ENCODE measurements around the gene ALDH1A1. TPM values are rescaled to one million over a fixed set of nuclear protein-coding genes. Genes with fewer than 3 reads are reported as not detected.
A peak's percentile ranks its signal among the peaks of the same experiment; 100 is the strongest.

The ALDH1A1 gene
- total and polyA plus RNA-seq, 4 donors = 107 to 243 (median 177) TPM

- Histone ChIP-seq H3K27ac (ENCODE audit: low read depth in 1 of 2, low read length in 2 of 2) (no peak overlapping the region), H3K27me3 (ENCODE audit: control insufficient read depth in 1 of 2, insufficient read depth in 2 of 2, low read length in 1 of 2) (no peaks in the 10 kb centered on the region), H3K4me1 (ENCODE audit: control insufficient read depth in 1 of 2, insufficient read depth in 2 of 2, low read length in 2 of 2) (no peaks in the 10 kb centered on the region), H3K36me3 (ENCODE audit: control insufficient read depth in 1 of 2, insufficient read depth in 2 of 2, low read length in 1 of 2) (no peaks in the 10 kb centered on the region), H3K9me3 (ENCODE audit: control insufficient read depth, low read length) (no peaks in the 10 kb centered on the region), H3K4me3 (ENCODE audit: low read length in 2 of 2) (no peak overlapping the region)
- ATAC-seq (ENCODE audit: low FRiP score) (no peak), DNase-seq (no peak)
- intact Hi-C loops (cut with DNase I) = no loop called here
- 78 to 79% methylated on average over 4 of the region's 4 CpGs for WGBS, 2 donors
These were observed 7.6 kb upstream of the ALDH1A1 start for GRCh38 chr9:72960446-72960845.

GRCh38 chr9:72958485-72959281, 5.8 kb upstream of the ALDH1A1 start:
- H3K4me3 ChIP-seq (ENCODE audit: low read length in 2 of 2) = no peak overlapping the region
- no peaks in the 10 kb centered on the region for H3K9me3 ChIP-seq (ENCODE audit: control insufficient read depth, low read length)
- H3K27me3 ChIP-seq (ENCODE audit: control insufficient read depth in 1 of 2, insufficient read depth in 2 of 2, low read length in 1 of 2) = no peaks in the 10 kb centered on the region
- no peaks in the 10 kb centered on the region for H3K36me3 ChIP-seq (ENCODE audit: control insufficient read depth in 1 of 2, insufficient read depth in 2 of 2, low read length in 1 of 2)
- WGBS, 2 donors = 96 to 97% methylated on average over 5 of the region's 5 CpGs
- DNase-seq = no peak
- intact Hi-C loops (cut with DNase I) = no loop called here
- H3K27ac ChIP-seq (ENCODE audit: low read depth in 1 of 2, low read length in 2 of 2) = no peak overlapping the region
- ATAC-seq (ENCODE audit: low FRiP score) = no peak
- H3K4me1 ChIP-seq (ENCODE audit: control insufficient read depth in 1 of 2, insufficient read depth in 2 of 2, low read length in 2 of 2) = no peaks in the 10 kb centered on the region

- no peak overlapping the region for H3K27ac ChIP-seq (ENCODE audit: low read depth in 1 of 2, low read length in 2 of 2)
These were observed 2.7 kb upstream of the ALDH1A1 start for GRCh38 chr9:72955571-72955970.

GRCh38 chr9:72955126-72955455, 2.2 kb upstream of the ALDH1A1 start:
- no peaks in the 10 kb centered on the region for H3K27me3 ChIP-seq (ENCODE audit: control insufficient read depth in 1 of 2, insufficient read depth in 2 of 2, low read length in 1 of 2)
- DNase-seq = no peak
- no peaks in the 10 kb centered on the region for H3K36me3 ChIP-seq (ENCODE audit: control insufficient read depth in 1 of 2, insufficient read depth in 2 of 2, low read length in 1 of 2)
- no peak overlapping the region for H3K4me3 ChIP-seq (ENCODE audit: low read length in 2 of 2)
- intact Hi-C loops (cut with DNase I) = no loop called here
- WGBS, 2 donors = 70 to 87% methylated on average over 2 of the region's 2 CpGs
- H3K27ac ChIP-seq (ENCODE audit: low read depth in 1 of 2, low read length in 2 of 2) = no peak overlapping the region
- no peaks in the 10 kb centered on the region for H3K9me3 ChIP-seq (ENCODE audit: control insufficient read depth, low read length)
- H3K4me1 ChIP-seq (ENCODE audit: control insufficient read depth in 1 of 2, insufficient read depth in 2 of 2, low read length in 2 of 2) = peaks cover 0 to 1% of the 10 kb centered on the region in 2 donors
- ATAC-seq (ENCODE audit: low FRiP score) = no peak

More at GRCh38 chr9:72955571-72955970, 2.7 kb upstream of the ALDH1A1 start:
- 95% methylated on average over 1 of the region's 1 CpG for WGBS, 2 donors
- no peaks in the 10 kb centered on the region for H3K9me3 ChIP-seq (ENCODE audit: control insufficient read depth, low read length)
- DNase-seq (no peak), ATAC-seq (ENCODE audit: low FRiP score) (no peak)
- no peaks in the 10 kb centered on the region for H3K36me3 ChIP-seq (ENCODE audit: control insufficient read depth in 1 of 2, insufficient read depth in 2 of 2, low read length in 1 of 2)
- no peaks in the 10 kb centered on the region for H3K27me3 ChIP-seq (ENCODE audit: control insufficient read depth in 1 of 2, insufficient read depth in 2 of 2, low read length in 1 of 2)
- H3K4me1 ChIP-seq (ENCODE audit: control insufficient read depth in 1 of 2, insufficient read depth in 2 of 2, low read length in 2 of 2) = peaks cover 0 to 1% of the 10 kb centered on the region in 2 donors
- no peak overlapping the region for H3K4me3 ChIP-seq (ENCODE audit: low read length in 2 of 2)
- intact Hi-C loops (cut with DNase I) = no loop called here

DNA sequence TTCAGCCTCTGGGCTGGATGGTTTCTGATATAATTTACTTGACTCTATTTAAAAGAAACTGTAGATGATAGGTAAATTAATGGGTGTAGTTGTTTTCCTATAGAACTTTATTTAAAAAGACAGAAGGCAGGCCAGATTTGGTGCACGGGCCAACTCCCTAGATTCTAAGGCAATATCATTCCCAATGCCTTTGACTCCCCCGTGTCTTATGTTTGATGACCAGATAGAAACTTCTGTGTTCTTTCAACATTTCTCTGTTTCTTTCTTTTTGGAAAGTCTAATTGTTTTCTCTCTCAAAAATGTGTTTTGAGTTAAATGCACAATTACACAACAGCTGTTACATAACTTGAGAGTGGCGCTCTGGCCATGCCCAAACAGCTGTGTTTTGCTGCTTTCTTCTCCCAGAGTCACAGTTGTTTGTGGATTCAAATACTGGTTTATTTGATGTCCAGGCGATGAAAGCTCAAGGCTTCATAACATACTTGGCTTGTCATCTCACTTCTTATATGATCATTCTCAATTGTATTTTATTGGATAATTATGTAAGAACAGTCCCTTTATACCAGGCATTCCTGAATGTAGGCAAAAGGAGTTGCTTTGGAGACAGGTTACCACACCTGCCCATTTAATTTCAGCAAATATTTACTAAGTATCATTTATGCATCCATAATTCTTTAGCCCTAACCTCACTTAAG, 1.7 kb upstream of the ALDH1A1 start:
- intact Hi-C loops (cut with DNase I) = loop anchor here (5.0 kb wide), 1 partner anchor 58 kb away; no protein-coding TSS in a partner anchor
- Histone ChIP-seq H3K27me3 (ENCODE audit: control insufficient read depth in 1 of 2, insufficient read depth in 2 of 2, low read length in 1 of 2) (no peaks in the 10 kb centered on the region), H3K4me1 (ENCODE audit: control insufficient read depth in 1 of 2, insufficient read depth in 2 of 2, low read length in 2 of 2) (peaks cover 0 to 1% of the 10 kb centered on the region in 2 donors), H3K9me3 (ENCODE audit: control insufficient read depth, low read length) (no peaks in the 10 kb centered on the region), H3K4me3 (ENCODE audit: low read length in 2 of 2) (no peak overlapping the region), H3K36me3 (ENCODE audit: control insufficient read depth in 1 of 2, insufficient read depth in 2 of 2, low read length in 1 of 2) (no peaks in the 10 kb centered on the region), H3K27ac (ENCODE audit: low read depth in 1 of 2, low read length in 2 of 2) (no peak overlapping the region)
- 91 to 92% methylated on average over 4 of the region's 4 CpGs for WGBS, 2 donors
- DNase-seq = no peak
- peak; percentile 58 for ATAC-seq (ENCODE audit: low FRiP score)

- Histone ChIP-seq H3K9me3 (ENCODE audit: control insufficient read depth, low read length) (no peaks in the 10 kb centered on the region), H3K27me3 (ENCODE audit: control insufficient read depth in 1 of 2, insufficient read depth in 2 of 2, low read length in 1 of 2) (no peaks in the 10 kb centered on the region), H3K27ac (ENCODE audit: low read depth in 1 of 2, low read length in 2 of 2) (peak overlapping the region in 1 of 2 donors; percentile 76), H3K36me3 (ENCODE audit: control insufficient read depth in 1 of 2, insufficient read depth in 2 of 2, low read length in 1 of 2) (no peaks in the 10 kb centered on the region), H3K4me3 (ENCODE audit: low read length in 2 of 2) (peak overlapping the region; percentile 94 to 99), H3K4me1 (ENCODE audit: control insufficient read depth in 1 of 2, insufficient read depth in 2 of 2, low read length in 2 of 2) (peaks cover 0 to 1% of the 10 kb centered on the region in 2 donors)
- no peak for DNase-seq
- intact Hi-C loops (cut with DNase I) = loop anchor here (5.0 kb wide), 1 partner anchor 60 kb away; no protein-coding TSS in a partner anchor
- WGBS, 2 donors = 4 to 11% methylated on average over 3 of the region's 3 CpGs
- no peak for ATAC-seq (ENCODE audit: low FRiP score)
These were observed 517 bp downstream of the ALDH1A1 start for GRCh38 chr9:72952381-72952690.

DNA sequence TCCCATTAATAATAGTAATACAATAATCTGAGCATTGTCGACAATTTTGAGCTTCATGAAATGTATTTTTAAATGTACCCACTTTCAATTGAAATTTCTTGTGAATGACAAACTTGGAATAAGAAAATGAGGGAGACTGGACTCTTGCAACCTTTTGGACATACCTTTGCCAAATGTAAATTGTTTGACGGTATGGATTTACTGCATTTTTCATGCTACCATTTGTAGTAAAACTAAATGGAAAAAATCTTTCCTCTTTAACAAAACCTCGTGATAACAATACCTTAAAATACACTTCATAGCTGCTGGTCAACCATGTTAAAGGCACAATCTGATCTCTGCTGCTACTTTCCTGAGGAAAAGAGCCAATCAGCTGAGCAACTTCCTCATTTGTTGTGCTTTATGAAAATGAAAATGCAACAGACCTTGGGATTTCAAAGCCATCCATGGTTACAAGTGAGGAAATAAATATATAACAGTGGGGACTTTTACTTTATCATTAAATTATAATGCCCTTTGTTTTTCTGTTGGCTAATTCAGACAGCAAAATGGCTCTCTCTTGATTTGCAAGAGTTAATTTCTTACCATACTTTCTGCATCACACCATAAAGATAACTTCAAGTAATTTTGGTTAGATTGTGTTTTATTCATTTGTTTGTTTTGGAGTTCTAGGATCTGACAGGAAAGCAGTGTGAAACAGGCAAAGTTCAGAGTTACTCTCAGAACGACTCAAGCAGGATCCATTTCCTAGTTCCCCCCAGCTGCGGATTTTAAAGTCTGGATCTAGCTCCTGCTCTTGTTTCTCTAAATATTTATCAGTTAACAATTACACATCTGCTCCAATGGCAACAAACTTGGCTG, 1.1 kb downstream of the ALDH1A1 start:
- peaks cover 0 to 1% of the 10 kb centered on the region in 2 donors for H3K4me1 ChIP-seq (ENCODE audit: control insufficient read depth in 1 of 2, insufficient read depth in 2 of 2, low read length in 2 of 2)
- intact Hi-C loops (cut with DNase I) = loop anchor here (5.0 kb wide), 1 partner anchor 61 kb away; no protein-coding TSS in a partner anchor
- ATAC-seq (ENCODE audit: low FRiP score) (no peak), DNase-seq (no peak)
- H3K27ac ChIP-seq (ENCODE audit: low read depth in 1 of 2, low read length in 2 of 2) = peak overlapping the region in 1 of 2 donors; percentile 76
- H3K27me3 ChIP-seq (ENCODE audit: control insufficient read depth in 1 of 2, insufficient read depth in 2 of 2, low read length in 1 of 2) = no peaks in the 10 kb centered on the region
- H3K36me3 ChIP-seq (ENCODE audit: control insufficient read depth in 1 of 2, insufficient read depth in 2 of 2, low read length in 1 of 2) = no peaks in the 10 kb centered on the region
- 1 to 13% methylated on average over 5 of the region's 5 CpGs for WGBS, 2 donors
- H3K9me3 ChIP-seq (ENCODE audit: control insufficient read depth, low read length) = no peaks in the 10 kb centered on the region
- H3K4me3 ChIP-seq (ENCODE audit: low read length in 2 of 2) = peak overlapping the region; percentile 94 to 99

- intact Hi-C loops (cut with DNase I) = loop anchor here (5.0 kb wide), 1 partner anchor 61 kb away; no protein-coding TSS in a partner anchor
- Histone ChIP-seq H3K36me3 (ENCODE audit: control insufficient read depth in 1 of 2, insufficient read depth in 2 of 2, low read length in 1 of 2) (no peaks in the 10 kb centered on the region), H3K27me3 (ENCODE audit: control insufficient read depth in 1 of 2, insufficient read depth in 2 of 2, low read length in 1 of 2) (no peaks in the 10 kb centered on the region), H3K27ac (ENCODE audit: low read depth in 1 of 2, low read length in 2 of 2) (peak overlapping the region in 1 of 2 donors; percentile 49), H3K4me1 (ENCODE audit: control insufficient read depth in 1 of 2, insufficient read depth in 2 of 2, low read length in 2 of 2) (peaks cover 1 to 2% of the 10 kb centered on the region in 2 donors), H3K4me3 (ENCODE audit: low read length in 2 of 2) (peak overlapping the region; percentile 94 to 99), H3K9me3 (ENCODE audit: control insufficient read depth, low read length) (no peaks in the 10 kb centered on the region)
- no peak for DNase-seq
- whole genome bisulfite sequencing, 2 donors = 8 to 26% methylated on average over 7 of the region's 7 CpGs
- no peak for ATAC-seq (ENCODE audit: low FRiP score)
These were observed 1.9 kb downstream of the ALDH1A1 start for GRCh38 chr9:72950875-72951442.
